SH-SY5Y (cell line): ENCODE measurements around the gene CCNB1IP1.

Source experiments
- GATA2 ChIP-seq: IDR thresholded peaks from 2 replicates; pipeline ENCODE4 v1.6.1; 2011; ENCODE audit warnings: mild to moderate bottlenecking, low read depth, low read length
- GATA3 ChIP-seq: IDR thresholded peaks from 2 replicates; pipeline ENCODE4 v1.6.1; 2011; ENCODE audit warnings: low read depth, mild to moderate bottlenecking, low read length, moderate library complexity

DNA sequence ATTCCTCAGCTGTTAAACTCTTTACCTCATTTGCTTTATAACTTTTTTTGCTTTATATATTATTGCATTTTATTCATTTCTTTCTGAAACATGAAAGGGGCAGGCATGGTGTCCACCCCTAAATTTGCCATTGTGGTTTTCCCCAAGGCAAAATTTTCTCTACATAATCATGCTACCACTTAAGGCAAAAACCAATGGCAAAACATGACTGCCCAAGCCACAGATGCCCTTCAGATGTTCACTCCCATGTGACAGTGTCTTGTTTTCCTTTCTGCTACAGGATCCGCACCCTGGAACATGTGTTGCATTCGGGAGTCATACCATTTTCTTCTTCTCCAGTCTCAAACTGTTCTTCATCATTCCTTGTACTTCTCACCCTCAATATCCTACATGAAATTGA, 55.7 kb downstream of the CCNB1IP1 start:
- no peak for TF ChIP-seq GATA2
- TF ChIP-seq GATA3, result no peak
